Kidney capillary endothelial cell (primary cell): Measurements from ENCODE around the gene CNPY2.
"Not testable (repeated sequence)": the region's sequence is repeated elsewhere in the genome, so short reads cannot be mapped to it uniquely, and the experiment has no call there.

Experiments used
- DNase-seq: peaks from one replicate; pipeline ENCODE4 v3.0.0-alpha.2; 2018; ENCODE audit warnings: low spot score

The CNPY2 gene

DNA sequence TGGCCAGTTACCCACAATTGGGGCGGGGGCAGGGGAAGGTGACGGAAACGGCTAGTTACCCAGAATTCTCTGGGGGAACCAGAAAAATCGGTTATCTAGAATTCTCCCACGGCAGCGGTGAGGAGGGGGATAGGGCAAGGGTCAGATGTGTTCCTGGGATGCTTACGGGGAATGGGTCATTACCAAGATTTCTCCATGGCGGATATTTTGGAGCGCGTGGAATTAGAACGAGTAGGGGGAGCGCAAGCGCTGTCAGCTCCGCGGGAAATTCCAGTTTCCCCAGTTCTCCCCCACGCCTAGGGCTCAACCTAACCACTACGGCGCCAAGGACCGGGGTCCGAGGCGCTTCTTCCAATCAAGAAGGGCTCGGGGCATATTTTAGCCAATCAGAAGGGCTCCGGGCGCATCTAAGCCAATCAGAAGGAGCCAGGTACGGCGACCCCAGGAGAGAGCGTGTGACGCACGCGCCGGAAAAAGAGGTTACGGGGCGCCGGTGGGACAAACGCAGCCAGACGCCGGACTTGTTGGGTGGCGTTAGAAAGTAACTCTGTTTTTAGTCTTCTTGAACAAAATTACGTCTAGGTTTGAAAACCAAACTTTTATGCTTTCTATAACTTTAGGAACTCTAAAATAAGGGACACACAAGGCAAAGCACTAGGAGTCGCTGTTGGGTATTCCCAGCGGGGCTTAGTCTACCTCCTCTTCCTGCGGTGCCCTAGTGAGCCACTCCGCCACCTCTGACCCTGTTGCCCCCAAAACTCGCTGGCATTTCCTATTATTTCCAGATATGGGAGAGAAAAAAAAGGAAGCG lies 18.1 kb upstream of the CNPY2 start, which contains the start of gene PAN2:
Gene PAN2 (minus strand): TSS at position 322 of the 811 bp plus-strand sequence. CDS start 906 bp downstream, outside the sequence.
- peak; percentile 95 for DNase-seq

DNA sequence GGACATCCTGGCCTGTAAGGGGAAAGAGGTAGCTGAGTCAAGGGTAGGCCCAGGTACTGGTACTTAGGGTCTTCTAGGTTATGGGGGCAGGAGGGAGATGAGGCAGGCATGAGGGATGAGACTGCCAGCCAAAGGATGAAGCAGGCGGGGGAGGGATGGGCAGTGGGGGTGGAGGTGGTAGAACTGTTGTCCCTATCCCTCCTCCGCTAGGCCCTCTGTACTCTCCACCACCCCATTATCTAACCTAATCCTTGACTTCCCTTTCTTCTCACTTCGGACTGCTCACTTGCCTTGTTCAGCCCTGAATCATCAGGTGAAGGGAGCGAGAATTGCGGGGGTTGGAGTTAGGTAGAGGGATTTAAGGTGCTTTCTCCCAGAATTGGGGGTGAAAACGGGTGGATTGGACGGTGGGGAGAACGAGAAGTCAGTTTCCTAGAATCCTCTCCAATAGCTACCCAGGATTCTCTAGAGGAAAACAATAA lies 17.4 kb upstream of the CNPY2 start:
- peak; percentile 7 for DNase-seq

DNA sequence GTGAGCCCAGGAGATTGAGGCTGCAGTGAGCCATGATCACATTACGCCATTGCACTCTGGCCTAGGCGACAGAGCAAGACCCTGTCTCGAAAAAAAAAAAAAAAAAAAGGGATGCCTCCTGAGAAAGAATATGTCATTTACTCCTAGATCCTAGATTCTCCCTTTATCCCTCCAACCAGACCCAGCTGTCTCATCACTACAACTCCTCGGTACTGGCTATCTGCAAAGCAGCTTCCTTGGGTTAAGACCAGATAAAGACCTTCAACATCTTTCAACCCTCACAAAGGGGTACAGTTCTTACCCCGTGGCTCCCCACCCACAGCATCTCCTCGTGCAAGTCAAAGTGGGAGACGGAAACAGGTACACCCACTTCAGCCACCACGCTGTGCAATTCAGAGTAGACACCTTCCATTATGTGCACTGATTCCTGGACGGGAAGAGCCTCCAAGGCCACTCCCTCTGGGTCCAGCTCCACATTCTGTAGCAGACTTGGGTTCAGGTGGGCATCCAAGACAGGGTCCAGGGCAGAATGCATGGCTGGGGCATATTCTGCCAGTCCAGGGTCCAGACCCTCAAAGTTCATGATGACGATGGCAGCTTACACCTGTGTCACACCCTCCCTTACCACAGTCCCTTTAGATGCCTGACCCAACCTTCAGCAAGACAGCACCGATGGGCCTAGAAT lies 16.9 kb upstream of the CNPY2 start:
- DNase-seq = no peak

- no peak for DNase-seq
Measured at GRCh38 chr12:56330936-56331490, 15.2 kb upstream of the CNPY2 start.

- DNase-seq = no peak
Measured at GRCh38 chr12:56326533-56326932, 10.7 kb upstream of the CNPY2 start.

GRCh38 chr12:56326126-56326525 lies 10.3 kb upstream of the CNPY2 start:
- DNase-seq = no peak

GRCh38 chr12:56324206-56324605 lies 8.4 kb upstream of the CNPY2 start:
- DNase-seq = no peak

DNA sequence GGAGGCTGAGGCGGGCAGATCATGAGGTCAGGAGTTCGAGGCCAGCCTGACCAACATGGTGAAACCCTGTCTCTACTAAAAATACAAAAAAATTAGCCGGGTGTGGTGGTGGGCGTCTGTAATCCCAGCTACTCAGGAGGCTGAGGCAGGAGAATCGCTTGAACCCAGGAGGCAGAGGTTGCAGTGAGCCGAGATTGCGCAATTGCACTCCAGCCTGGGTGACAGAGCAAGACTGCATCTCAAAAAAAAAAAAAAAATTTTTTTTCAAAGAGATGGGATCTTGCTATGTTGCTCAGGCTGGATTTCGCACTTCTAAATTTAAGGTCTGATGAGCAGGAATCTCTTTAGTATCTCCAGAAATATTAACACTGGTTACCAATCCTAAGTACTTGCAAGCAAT lies 5.8 kb upstream of the CNPY2 start:
- DNase-seq = not testable (repeated sequence)

DNA sequence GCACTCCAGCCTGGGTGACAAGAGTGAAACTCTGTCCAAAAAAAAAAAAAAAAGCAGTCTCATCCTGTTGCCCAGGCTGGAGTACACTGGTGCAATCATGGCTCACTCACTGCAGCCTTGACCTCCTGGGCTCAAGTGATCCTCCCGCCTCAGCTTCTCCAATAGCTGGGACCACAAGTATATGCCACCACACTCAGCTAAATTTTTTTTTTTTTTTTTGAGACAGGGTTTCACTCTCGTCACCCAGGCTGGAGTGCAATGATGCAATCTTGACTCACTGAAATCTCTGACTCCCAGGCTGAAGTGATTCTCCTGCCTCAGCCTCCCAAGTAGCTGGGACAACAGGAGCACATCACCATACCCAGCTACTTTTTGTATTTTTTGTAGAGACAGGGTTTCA lies 5.2 kb upstream of the CNPY2 start:
- no peak for DNase-seq

GRCh38 chr12:56317675-56318074 lies 1.9 kb upstream of the CNPY2 start:
- DNase-seq = no peak

- DNase-seq = peak; percentile 16
Measured at GRCh38 chr12:56315249-56315621, 553 bp downstream of the CNPY2 start.

GRCh38 chr12:56311003-56311402 lies 4.8 kb downstream of the CNPY2 start:
- no peak for DNase-seq

DNA sequence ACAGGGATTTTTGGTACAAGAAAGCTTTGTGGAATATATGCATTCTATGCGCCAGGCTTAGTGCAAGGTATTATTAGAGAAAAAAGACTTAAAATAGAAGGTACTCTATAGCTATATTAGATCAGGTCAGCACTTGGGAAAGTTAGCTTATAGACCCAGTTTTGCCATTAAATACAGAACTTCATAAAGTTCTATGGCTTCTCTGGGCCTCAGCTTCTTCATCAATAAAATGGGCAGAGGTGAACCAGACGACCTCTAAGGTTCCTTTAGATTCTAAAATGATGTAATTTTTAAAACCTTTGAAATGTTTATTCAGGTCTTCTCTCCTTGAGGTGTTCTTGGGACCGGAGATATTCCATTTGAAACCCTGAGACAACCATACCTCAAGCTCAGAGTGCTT lies 7.1 kb downstream of the CNPY2 start:
- DNase-seq = no peak

DNA sequence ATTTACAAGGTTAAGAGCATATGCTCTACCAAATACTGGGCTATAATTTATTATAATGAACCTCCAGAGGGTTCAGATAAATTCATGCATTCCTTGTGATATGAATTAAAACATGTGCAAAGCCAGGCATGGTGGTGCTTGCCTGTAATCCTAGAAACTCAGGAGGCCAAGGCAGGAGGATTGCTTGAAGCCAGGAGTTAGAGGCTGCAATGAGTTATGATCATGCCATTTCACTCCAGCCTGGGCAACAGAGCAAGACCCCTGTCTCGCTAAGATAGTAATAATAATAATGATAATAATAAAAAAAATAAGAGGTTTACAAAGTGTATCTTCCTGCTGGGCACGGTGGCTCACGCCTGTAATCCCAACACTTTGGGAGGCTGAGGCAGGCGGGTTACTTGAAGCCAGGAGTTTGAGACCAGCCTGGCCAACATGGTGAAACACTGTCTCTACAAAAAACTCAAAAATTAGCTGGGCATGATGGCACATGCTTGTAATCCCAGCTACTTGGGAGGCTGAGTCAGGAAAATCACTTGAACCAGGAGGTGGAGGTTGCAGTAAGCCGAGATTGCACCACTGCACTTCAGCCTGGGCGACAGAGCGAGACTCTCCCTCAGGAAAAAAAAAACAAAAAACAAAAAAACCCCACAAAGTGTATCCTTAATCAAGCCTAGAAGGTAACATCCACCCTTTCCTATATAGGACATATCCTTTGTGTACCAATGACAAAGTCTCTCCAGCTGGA lies 8.4 kb downstream of the CNPY2 start:
- DNase-seq = no peak

DNA sequence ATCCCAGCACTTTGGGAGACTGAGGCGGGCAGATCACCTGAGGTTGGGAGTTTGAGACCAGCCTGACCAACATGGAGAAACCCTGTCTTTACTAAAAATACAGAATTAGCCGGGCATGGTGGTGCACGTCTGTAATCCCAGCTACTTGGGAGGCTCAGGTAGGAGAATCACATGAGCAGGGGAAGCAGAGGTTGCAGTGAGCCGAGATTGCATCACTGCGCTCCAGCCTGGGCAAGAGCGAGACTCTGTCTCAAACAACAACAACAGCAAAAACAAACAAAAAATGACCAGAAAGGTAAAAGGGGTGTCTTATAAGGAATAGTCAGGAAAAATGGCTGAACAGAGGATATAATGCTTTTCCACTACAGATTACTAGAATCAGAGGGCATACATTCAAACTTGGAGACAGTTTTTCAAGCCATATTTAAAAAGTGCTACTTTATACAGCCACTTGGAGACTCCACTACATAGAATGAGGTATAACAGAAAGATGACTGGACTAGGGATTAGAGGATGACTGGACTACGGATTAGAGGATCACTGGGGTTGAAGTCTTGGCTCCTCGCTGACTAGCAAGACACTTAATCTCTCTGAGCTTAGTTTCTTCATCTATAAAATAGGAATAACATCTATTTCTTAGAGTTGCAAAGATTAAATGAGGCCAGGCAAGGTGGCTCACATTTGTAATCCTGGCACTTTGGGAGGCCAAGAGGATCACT lies 10.8 kb downstream of the CNPY2 start:
- no peak for DNase-seq

DNA sequence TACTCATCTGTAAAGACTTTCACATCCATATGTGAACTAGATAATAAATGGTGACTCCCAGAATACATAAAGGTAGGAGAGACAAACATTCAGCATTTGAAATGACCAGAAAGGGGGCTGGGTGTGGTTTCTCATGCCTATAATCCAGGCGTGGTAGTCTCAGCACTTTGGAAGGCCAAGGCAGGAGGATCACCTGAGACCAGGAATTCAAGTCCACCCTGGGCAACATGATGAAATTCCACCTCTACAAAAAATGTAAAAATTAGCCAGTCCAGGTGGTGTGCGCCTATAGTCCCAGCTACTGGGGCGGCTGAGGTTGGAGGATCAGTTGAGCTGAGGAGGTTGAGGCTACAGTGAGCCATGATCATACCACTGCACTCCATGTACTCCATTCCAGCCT lies 11.5 kb downstream of the CNPY2 start:
- DNase-seq = no peak

DNA sequence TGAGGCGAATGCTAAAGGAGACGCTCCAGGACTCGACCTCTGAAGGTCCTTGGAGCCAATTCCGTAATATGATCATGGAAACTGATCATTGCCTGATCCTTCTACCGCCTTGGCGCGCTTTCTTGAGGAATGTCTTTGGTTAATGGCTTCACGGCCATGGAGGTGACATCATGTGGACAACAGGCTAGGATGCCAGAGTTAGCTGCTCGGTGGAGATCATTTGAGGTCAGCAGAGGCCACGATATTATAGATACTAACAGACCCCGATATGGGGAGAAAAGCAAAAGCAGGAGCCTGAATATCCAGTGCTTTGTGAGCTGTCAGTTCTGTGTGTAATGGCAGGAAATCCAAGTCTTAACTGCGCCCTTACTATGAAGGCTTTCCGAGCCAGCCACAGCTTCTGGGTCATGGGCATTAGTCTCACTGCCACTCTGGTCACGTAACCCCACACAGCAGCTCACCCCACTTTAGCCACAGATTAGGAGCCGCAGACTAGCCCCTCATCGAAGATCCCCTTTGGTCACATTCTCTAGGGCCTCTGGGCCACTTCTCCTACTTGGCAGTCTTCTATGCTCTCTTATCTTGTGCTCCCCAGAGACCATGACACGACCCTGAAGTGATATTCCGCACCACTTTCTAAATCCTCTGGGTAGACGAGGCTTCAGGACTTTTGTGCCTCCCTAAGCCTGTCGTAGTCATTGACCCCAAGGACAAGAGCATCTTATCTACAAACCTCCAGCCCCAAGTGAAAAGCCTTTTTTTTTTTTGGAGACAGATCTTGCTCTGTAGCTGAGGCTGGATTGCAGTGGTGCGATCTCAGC lies 14.9 kb downstream of the CNPY2 start:
- DNase-seq = no peak

- DNase-seq = peak; percentile 97
Measured at GRCh38 chr12:56299853-56300643, 15.7 kb downstream of the CNPY2 start, which contains the start of gene CS. Gene CS (minus strand): TSS chr12:56300330. CDS start chr12:56300201, 129 bp downstream.

DNA sequence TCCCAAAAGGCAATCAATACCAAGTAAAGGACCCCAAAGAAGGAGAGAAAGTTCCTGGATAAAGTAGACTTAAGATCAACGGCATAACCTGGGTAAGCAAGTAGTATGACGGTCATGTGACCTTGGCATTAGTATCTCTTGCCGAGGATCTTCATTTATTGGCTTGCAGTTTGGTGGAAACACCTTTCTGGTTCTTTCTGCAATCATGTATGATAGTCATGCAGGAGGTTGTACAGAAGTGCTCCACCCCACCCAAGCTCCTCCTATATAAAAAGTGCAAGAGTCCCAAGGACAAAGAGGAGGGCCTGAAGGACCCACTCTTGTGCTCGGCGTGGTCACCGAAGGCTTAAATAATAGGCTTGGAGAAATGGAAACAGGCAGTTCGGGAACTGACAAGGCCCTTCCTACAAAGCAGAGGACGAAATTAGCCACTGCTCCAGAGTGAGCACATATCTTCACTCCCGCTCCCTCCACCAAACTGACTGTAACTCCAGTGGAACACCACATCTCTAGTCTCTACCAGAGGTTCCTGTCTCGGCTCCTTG lies 16.4 kb downstream of the CNPY2 start:
- DNase-seq = no peak

GRCh38 chr12:56298828-56299227 lies 17.0 kb downstream of the CNPY2 start:
- no peak for DNase-seq
